ENCODE results near the gene TARS1. TPM values are rescaled to one million over a fixed set of nuclear protein-coding genes. Genes with fewer than 3 reads are reported as not detected.

The TARS1 gene
- total and polyA plus RNA-seq, 12 donors: 45.3 to 388 (median 106) TPM

- WGBS, 4 donors: 74 to 85% (median 75%) methylated on average over 6 of the region's 6 CpGs
- intact Hi-C loops (cut with DNase I): loop anchor here (10.0 kb wide), 1 partner anchor 496 kb away; the partner anchor contains the start of gene RXFP3 (in 2 of the 2)
- TF ChIP-seq POLR2A (IDR thresholded peaks at IDR 0.05): no peak
- no peak for TF ChIP-seq CTCF (IDR thresholded peaks at IDR 0.05)
- no peaks in the 10 kb centered on the region for H3K36me3 ChIP-seq (replicated peaks in 1 of 2)
- H3K27ac ChIP-seq: no peak overlapping the region
- peaks cover 16 to 26% of the 10 kb centered on the region in 2 donors for H3K4me1 ChIP-seq (replicated peaks in 1 of 2)
- no peak for DNase-seq
- H3K9me3 ChIP-seq (replicated peaks in 1 of 3): no peaks in the 10 kb centered on the region
- no peaks in the 10 kb centered on the region for H3K27me3 ChIP-seq
- H3K4me3 ChIP-seq: no peak overlapping the region
Measured at GRCh38 chr5:33438996-33439395, 1.8 kb upstream of the TARS1 start.

- peak overlapping the region in 3 of 4 donors; percentile 47 to 83 (median 69) for H3K4me3 ChIP-seq
- no peak for DNase-seq
- no peaks in the 10 kb centered on the region for H3K27me3 ChIP-seq
- peaks cover 16 to 31% of the 10 kb centered on the region in 2 donors for H3K4me1 ChIP-seq (replicated peaks in 1 of 2)
- intact Hi-C loops (cut with DNase I): loop anchor here (10.0 kb wide), 1 partner anchor 495 kb away; the partner anchor contains the start of gene RXFP3 (in 2 of the 2)
- H3K36me3 ChIP-seq (replicated peaks in 1 of 2): no peaks in the 10 kb centered on the region
- H3K27ac ChIP-seq: peak overlapping the region; percentile 28 to 97 (median 94)
- no peaks in the 10 kb centered on the region for H3K9me3 ChIP-seq (replicated peaks in 1 of 3)
- 1 to 11% (median 4%) methylated on average over 14 to 18 of the region's 18 CpGs for WGBS, 4 donors
- TF ChIP-seq CTCF (IDR thresholded peaks at IDR 0.05) (no peak), POLR2A (IDR thresholded peaks at IDR 0.05) (no peak)
Measured at GRCh38 chr5:33439905-33440481, 772 bp upstream of the TARS1 start.

GRCh38 chr5:33441241-33442177, 744 bp downstream of the TARS1 start:
- peak overlapping the region; percentile 46 to 99 (median 88) for H3K4me3 ChIP-seq
- H3K27me3 ChIP-seq: no peaks in the 10 kb centered on the region
- 1 to 2% (median 2%) methylated on average over 21 to 22 of the region's 22 CpGs for WGBS, 4 donors
- intact Hi-C loops (cut with DNase I): no loop called here
- peak; percentile 25 to 65 (median 40) for DNase-seq
- TF ChIP-seq CTCF (IDR thresholded peaks at IDR 0.05): no peak
- TF ChIP-seq POLR2A (IDR thresholded peaks at IDR 0.05): no peak
- H3K9me3 ChIP-seq (replicated peaks in 1 of 3): no peaks in the 10 kb centered on the region
- H3K36me3 ChIP-seq (replicated peaks in 1 of 2): peaks cover 0 to 7% of the 10 kb centered on the region in 2 donors
- peak overlapping the region; percentile 92 to 97 (median 95) for H3K27ac ChIP-seq
- H3K4me1 ChIP-seq (replicated peaks in 1 of 2): peaks cover 16 to 45% of the 10 kb centered on the region in 2 donors

- 87 to 89% (median 88%) methylated on average over 4 of the region's 4 CpGs for WGBS, 4 donors
- no peaks in the 10 kb centered on the region for H3K27me3 ChIP-seq
- intact Hi-C loops (cut with DNase I): no loop called here
- H3K27ac ChIP-seq: no peak overlapping the region
- peaks cover 0 to 25% of the 10 kb centered on the region in 2 donors for H3K36me3 ChIP-seq (replicated peaks in 1 of 2)
- peaks cover 13 to 67% of the 10 kb centered on the region in 2 donors for H3K4me1 ChIP-seq (replicated peaks in 1 of 2)
- no peak overlapping the region for H3K4me3 ChIP-seq
- DNase-seq: no peak
- H3K9me3 ChIP-seq (replicated peaks in 1 of 3): no peaks in the 10 kb centered on the region
- no peak for TF ChIP-seq CTCF (IDR thresholded peaks at IDR 0.05)
- TF ChIP-seq POLR2A (IDR thresholded peaks at IDR 0.05): no peak
Measured at GRCh38 chr5:33444542-33444941, 3.8 kb downstream of the TARS1 start.

All from adrenal gland (tissue), 12 donors.